ENCODE measurements around the gene SDCBP2.

Gene SDCBP2

GRCh38 chr20:1376007-1376406 is 47.1 kb upstream of the SDCBP2 start:
- DNase-seq = no peak
- Histone ChIP-seq H3K4me3 (ENCODE audit: low read depth, low read length) (no peak overlapping the region), H3K9me3 (no peaks in the 10 kb centered on the region), H3K27me3 (no peaks in the 10 kb centered on the region), H3K4me1 (no peaks in the 10 kb centered on the region), H3K36me3 (no peaks in the 10 kb centered on the region; the same call in 1 of the 2 replicates)
- TF ChIP-seq CTCF (IDR thresholded peaks at IDR 0.05; ENCODE audit: low read depth, low read length) = no peak

GRCh38 chr20:1375515-1375914 is 46.6 kb upstream of the SDCBP2 start:
- Histone ChIP-seq H3K36me3 (no peaks in the 10 kb centered on the region; the same call in 1 of the 2 replicates), H3K9me3 (no peaks in the 10 kb centered on the region), H3K27me3 (no peaks in the 10 kb centered on the region), H3K4me3 (ENCODE audit: low read depth, low read length) (no peak overlapping the region), H3K4me1 (no peaks in the 10 kb centered on the region)
- DNase-seq = no peak
- TF ChIP-seq CTCF (IDR thresholded peaks at IDR 0.05; ENCODE audit: low read depth, low read length) = no peak

GRCh38 chr20:1374246-1374645 is 45.3 kb upstream of the SDCBP2 start:
- H3K36me3 ChIP-seq = no peaks in the 10 kb centered on the region; the same call in 1 of the 2 replicates
- no peak for DNase-seq
- H3K27me3 ChIP-seq = no peaks in the 10 kb centered on the region
- no peaks in the 10 kb centered on the region for H3K9me3 ChIP-seq
- no peak for TF ChIP-seq CTCF (IDR thresholded peaks at IDR 0.05; ENCODE audit: low read depth, low read length)
- no peak overlapping the region for H3K4me3 ChIP-seq (ENCODE audit: low read depth, low read length)
- no peaks in the 10 kb centered on the region for H3K4me1 ChIP-seq

GRCh38 chr20:1373614-1374013 is 44.7 kb upstream of the SDCBP2 start:
- H3K36me3 ChIP-seq = no peaks in the 10 kb centered on the region; the same call in 1 of the 2 replicates
- TF ChIP-seq CTCF (IDR thresholded peaks at IDR 0.05; ENCODE audit: low read depth, low read length) = no peak
- H3K4me3 ChIP-seq (ENCODE audit: low read depth, low read length) = no peak overlapping the region
- no peaks in the 10 kb centered on the region for H3K27me3 ChIP-seq
- no peaks in the 10 kb centered on the region for H3K9me3 ChIP-seq
- H3K4me1 ChIP-seq = no peaks in the 10 kb centered on the region
- no peak for DNase-seq

- Histone ChIP-seq H3K9me3 (no peaks in the 10 kb centered on the region), H3K4me1 (no peaks in the 10 kb centered on the region), H3K27me3 (no peaks in the 10 kb centered on the region), H3K36me3 (no peaks in the 10 kb centered on the region; the same call in 1 of the 2 replicates), H3K4me3 (ENCODE audit: low read depth, low read length) (no peak overlapping the region)
- no peak for DNase-seq
- no peak for TF ChIP-seq CTCF (IDR thresholded peaks at IDR 0.05; ENCODE audit: low read depth, low read length)
Measured at GRCh38 chr20:1373036-1373435, 44.1 kb upstream of the SDCBP2 start.

- H3K36me3 ChIP-seq = no peaks in the 10 kb centered on the region; the same call in 1 of the 2 replicates
Measured at GRCh38 chr20:1371830-1372539, 43.0 kb upstream of the SDCBP2 start.

More at GRCh38 chr20:1371830-1372539, 43.0 kb upstream of the SDCBP2 start:
- no peak for TF ChIP-seq CTCF (IDR thresholded peaks at IDR 0.05; ENCODE audit: low read depth, low read length)
- Histone ChIP-seq H3K4me3 (ENCODE audit: low read depth, low read length) (no peak overlapping the region), H3K27me3 (no peaks in the 10 kb centered on the region), H3K4me1 (no peaks in the 10 kb centered on the region), H3K9me3 (no peaks in the 10 kb centered on the region)
- DNase-seq = no peak

Data from BE2C (cell line).